ENCODE measurements around the gene SLC7A1.

Gene SLC7A1

GRCh38 chr13:29594710-29595379 is 643 bp downstream of the SLC7A1 start:
- TF ChIP-seq CTCF (IDR thresholded peaks at IDR 0.05; ENCODE audit: low read depth, low read length, poor library complexity, severe bottlenecking): no peak
- TF ChIP-seq EZH2phosphoT487 (IDR thresholded peaks at IDR 0.05; ENCODE audit: borderline replicate concordance, low read length): no peak
- Histone ChIP-seq H3K9me3 (ENCODE audit: control insufficient read depth, insufficient read depth, low read length) (no peaks in the 10 kb centered on the region), H3K27me3 (ENCODE audit: control insufficient read depth, low read length) (no peaks in the 10 kb centered on the region), H3F3A (ENCODE audit: control insufficient read depth, insufficient read depth) (no peaks in the 10 kb centered on the region), H3K27ac (ENCODE audit: low read depth, low read length) (peak overlapping the region; percentile 65), H3K9me2 (replicated peaks; ENCODE audit: control insufficient read depth, low read length) (no peaks in the 10 kb centered on the region), H3K4me3 (ENCODE audit: low read length) (peak overlapping the region; percentile 99), H4K20me1 (ENCODE audit: control insufficient read depth, insufficient read depth, low read depth, low read length) (peaks cover 31% of the 10 kb centered on the region), H3K4me1 (ENCODE audit: control insufficient read depth, low read length) (peaks cover 32% of the 10 kb centered on the region), H3K36me3 (ENCODE audit: control insufficient read depth, low read length) (peaks cover 52% of the 10 kb centered on the region), H3K4me2 (ENCODE audit: low read length) (peak overlapping the region; percentile 89), H3K79me2 (ENCODE audit: control insufficient read depth, low read length) (peaks cover 60% of the 10 kb centered on the region)

- Histone ChIP-seq H3K4me3 (ENCODE audit: low read length) (peak overlapping the region; percentile 99), H3K9me2 (replicated peaks; ENCODE audit: control insufficient read depth, low read length) (no peaks in the 10 kb centered on the region), H3K4me2 (ENCODE audit: low read length) (peak overlapping the region; percentile 89), H4K20me1 (ENCODE audit: control insufficient read depth, insufficient read depth, low read depth, low read length) (peaks cover 36% of the 10 kb centered on the region), H3K36me3 (ENCODE audit: control insufficient read depth, low read length) (peaks cover 58% of the 10 kb centered on the region), H3K27ac (ENCODE audit: low read depth, low read length) (peak overlapping the region; percentile 65), H3K79me2 (ENCODE audit: control insufficient read depth, low read length) (peaks cover 65% of the 10 kb centered on the region), H3F3A (ENCODE audit: control insufficient read depth, insufficient read depth) (no peaks in the 10 kb centered on the region), H3K27me3 (ENCODE audit: control insufficient read depth, low read length) (no peaks in the 10 kb centered on the region), H3K9me3 (ENCODE audit: control insufficient read depth, insufficient read depth, low read length) (no peaks in the 10 kb centered on the region), H3K4me1 (ENCODE audit: control insufficient read depth, low read length) (peaks cover 32% of the 10 kb centered on the region)
- TF ChIP-seq CTCF (IDR thresholded peaks at IDR 0.05; ENCODE audit: low read depth, low read length, poor library complexity, severe bottlenecking): no peak
- TF ChIP-seq EZH2phosphoT487 (IDR thresholded peaks at IDR 0.05; ENCODE audit: borderline replicate concordance, low read length): no peak
These were observed 1.2 kb downstream of the SLC7A1 start for GRCh38 chr13:29594303-29594709.

DNA sequence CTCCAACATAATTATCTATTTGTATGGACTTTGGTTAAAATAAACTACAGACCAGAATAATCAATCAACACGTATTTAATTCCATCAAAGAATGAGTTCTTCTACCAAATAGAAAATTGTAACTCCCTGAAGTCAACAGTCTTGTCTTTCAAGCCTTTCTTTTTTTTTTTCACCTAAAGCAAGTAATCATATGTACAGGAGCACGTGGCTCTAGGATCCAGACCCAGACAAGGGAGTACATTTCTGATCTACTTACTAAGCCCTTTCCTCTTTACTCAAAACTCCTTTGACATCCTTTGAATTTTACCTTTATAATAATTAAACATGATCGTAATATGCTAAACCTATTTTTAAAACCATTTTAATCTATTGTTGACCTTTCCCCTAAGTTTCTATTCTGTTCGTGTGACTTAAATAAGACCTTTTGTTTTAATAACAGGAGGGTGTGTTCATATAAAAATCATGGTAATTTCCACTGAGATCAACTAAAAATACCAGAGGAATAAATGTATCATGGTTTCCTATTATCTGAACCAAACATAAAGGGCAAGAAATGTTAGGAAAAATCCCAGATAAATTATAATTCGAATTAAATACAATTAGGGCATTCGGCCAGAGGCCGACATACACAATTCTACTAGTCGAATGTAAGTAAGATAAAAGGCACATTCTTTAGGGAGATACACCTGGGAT is 1.7 kb downstream of the SLC7A1 start:
- TF ChIP-seq CTCF (IDR thresholded peaks at IDR 0.05; ENCODE audit: low read depth, low read length, poor library complexity, severe bottlenecking): no peak
- TF ChIP-seq EZH2phosphoT487 (IDR thresholded peaks at IDR 0.05; ENCODE audit: borderline replicate concordance, low read length): no peak
- Histone ChIP-seq H4K20me1 (ENCODE audit: control insufficient read depth, insufficient read depth, low read depth, low read length) (peaks cover 38% of the 10 kb centered on the region), H3K9me3 (ENCODE audit: control insufficient read depth, insufficient read depth, low read length) (no peaks in the 10 kb centered on the region), H3K36me3 (ENCODE audit: control insufficient read depth, low read length) (peaks cover 63% of the 10 kb centered on the region), H3K79me2 (ENCODE audit: control insufficient read depth, low read length) (peaks cover 71% of the 10 kb centered on the region), H3K27me3 (ENCODE audit: control insufficient read depth, low read length) (no peaks in the 10 kb centered on the region), H3F3A (ENCODE audit: control insufficient read depth, insufficient read depth) (no peaks in the 10 kb centered on the region), H3K4me3 (ENCODE audit: low read length) (peak overlapping the region; percentile 99), H3K27ac (ENCODE audit: low read depth, low read length) (no peak overlapping the region), H3K4me2 (ENCODE audit: low read length) (peak overlapping the region; percentile 89), H3K9me2 (replicated peaks; ENCODE audit: control insufficient read depth, low read length) (no peaks in the 10 kb centered on the region), H3K4me1 (ENCODE audit: control insufficient read depth, low read length) (peaks cover 32% of the 10 kb centered on the region)

Measured in DOHH2 (cell line).